Transverse colon (tissue), 4 donors: ENCODE data around the gene DAB2IP. TPM values are rescaled to one million over a fixed set of nuclear protein-coding genes. Genes with fewer than 3 reads are reported as not detected.

Experiments used
- DNase-seq: peaks from one replicate; pipeline ENCODE4 v3.0.0-alpha.2; 2019
- H3K27ac ChIP-seq, 4 donors: fragments of 200-600 bp; sonication (generic); 2 replicates each; pipeline ENCODE4 v1.5.1; 2016 to 2018; ENCODE audit warnings: inconsistent platforms in 4 of 4
- H3K27me3 ChIP-seq: fragments of 200-600 bp; sonication (generic); 2 replicates; pipeline ENCODE4 v1.5.1; 2017; ENCODE audit warnings: inconsistent platforms
- H3K36me3 ChIP-seq, 4 donors: fragments of 200-600 bp; sonication (generic); 2 replicates each; pipeline ENCODE4 v1.5.1; 2017 to 2019; ENCODE audit warnings: inconsistent platforms in 4 of 4
- H3K4me1 ChIP-seq, 4 donors: fragments of 200-600 bp; sonication (generic); 2 replicates each; pipeline ENCODE4 v1.5.1; 2017 to 2020; ENCODE audit warnings: inconsistent platforms in 4 of 4
- H3K4me3 ChIP-seq, 4 donors: fragments of 200-600 bp; sonication (generic); 1 replicate in 1 of 4; 2 replicates in 3 of 4; pipeline versions ENCODE4 v1.5.1 to v1.6.1; 2017 to 2019; ENCODE audit warnings: inconsistent platforms in 4 of 4
- H3K9me3 ChIP-seq, 2 donors: fragments of 200-600 bp; sonication (generic); 2 replicates each; pipeline ENCODE4 v1.5.1; 2017 to 2019; ENCODE audit warnings: inconsistent platforms in 2 of 2
- EP300 ChIP-seq: sonication (generic); formaldehyde crosslinking; IDR thresholded peaks from one replicate; pipeline ENCODE4 v1.6.1; 2017; ENCODE audit warnings: antibody characterized with exemption, low read depth
- POLR2A ChIP-seq: fragments of 450-650 bp; IDR thresholded peaks from one replicate; pipeline ENCODE4 v1.6.1; 2016; ENCODE audit warnings: antibody characterized with exemption, mild to moderate bottlenecking, moderate library complexity
- POLR2AphosphoS5 ChIP-seq, 3 donors: sonication (generic); formaldehyde crosslinking; IDR thresholded peaks; one replicate each; pipeline ENCODE4 v1.6.1; 2016; ENCODE audit warnings: antibody characterized with exemption in 3 of 3
- WGBS, 2 donors: methylation state at CpG; one replicate each; pipeline ENCODE4 v1.1.5; 2018; ENCODE audit warnings: low coverage in 1 of 2; 5-methylcytosine and 5-hydroxymethylcytosine counted together
- in situ Hi-C, 4 donors: fragments of 200-750 bp; cut with MboI; loops; one replicate each; pipeline versions ENCODE4 v1.15.0 to v1.15.1; 2017; ENCODE audit warnings: low sequenced_read_pairs in 3 of 4, low pct_ligation_motif_present in 1 of 4, low pct_unique_long_range_greater_than_20kb in 1 of 4
- intact Hi-C: fragments of 100-400 bp; cut with DNase I; formaldehyde crosslinking; loops from one replicate; pipeline ENCODE4 v1.15.1; 2023; ENCODE audit warnings: low total_unique reads
- total RNA-seq, 4 donors: library from RNA; depleted of rRNA; stranded (reverse); fragments of >200 nt; gene quantifications; one replicate each; pipeline ENCODE4 v1.1.0, GENCODE V29; 2016
- TF ChIP-seq, protein P1 (sequence below), 5 experiments: fragments of 200-600 bp in 3 of 5; fragments of 450-650 bp in 2 of 5; sonication (generic) in 3 of 5; IDR thresholded peaks; 1 replicate in 2 of 5; 2 replicates in 3 of 5; pipeline ENCODE4 v1.5.1; 2016 to 2017; ENCODE audit warnings: antibody characterized with exemption in 5 of 5, inconsistent platforms in 3 of 5, mild to moderate bottlenecking in 2 of 5, moderate library complexity in 1 of 5

The DAB2IP gene
- total RNA-seq, 4 donors from 2014 or later: 84.2 to 159 (median 90.7) TPM

DNA sequence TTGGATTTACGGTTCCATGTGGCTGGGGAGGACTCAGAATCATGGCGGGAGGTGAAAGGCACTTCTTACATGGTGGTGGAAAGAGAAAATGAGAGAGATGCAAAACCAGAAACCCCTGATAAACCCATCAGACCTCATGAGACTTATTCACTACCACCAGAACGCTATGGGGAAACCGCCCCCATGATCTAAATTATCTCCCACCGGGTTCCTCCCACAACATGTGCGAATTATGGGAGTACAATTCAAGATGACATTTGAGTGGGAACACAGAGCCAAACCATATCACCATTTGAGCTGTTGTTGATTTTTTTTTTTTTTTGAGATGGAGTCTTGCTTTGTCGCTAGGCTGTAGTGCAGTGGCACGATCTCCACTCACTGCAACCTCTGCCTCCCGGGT, 16.5 kb downstream of the DAB2IP start:
- in situ Hi-C loops (no loop called here), intact Hi-C loops (no loop called here)
- no peak overlapping the region for H3K4me3 ChIP-seq
- WGBS, 2 donors: 85 to 91% methylated on average over 6 to 9 of the region's 9 CpGs
- no peaks in the 10 kb centered on the region for H3K27me3 ChIP-seq
- DNase-seq: no peak
- TF ChIP-seq POLR2AphosphoS5 (IDR thresholded peaks at IDR 0.05) (no peak), POLR2A (no peak), EP300 (no peak)
- TF ChIP-seq, protein P1, sequence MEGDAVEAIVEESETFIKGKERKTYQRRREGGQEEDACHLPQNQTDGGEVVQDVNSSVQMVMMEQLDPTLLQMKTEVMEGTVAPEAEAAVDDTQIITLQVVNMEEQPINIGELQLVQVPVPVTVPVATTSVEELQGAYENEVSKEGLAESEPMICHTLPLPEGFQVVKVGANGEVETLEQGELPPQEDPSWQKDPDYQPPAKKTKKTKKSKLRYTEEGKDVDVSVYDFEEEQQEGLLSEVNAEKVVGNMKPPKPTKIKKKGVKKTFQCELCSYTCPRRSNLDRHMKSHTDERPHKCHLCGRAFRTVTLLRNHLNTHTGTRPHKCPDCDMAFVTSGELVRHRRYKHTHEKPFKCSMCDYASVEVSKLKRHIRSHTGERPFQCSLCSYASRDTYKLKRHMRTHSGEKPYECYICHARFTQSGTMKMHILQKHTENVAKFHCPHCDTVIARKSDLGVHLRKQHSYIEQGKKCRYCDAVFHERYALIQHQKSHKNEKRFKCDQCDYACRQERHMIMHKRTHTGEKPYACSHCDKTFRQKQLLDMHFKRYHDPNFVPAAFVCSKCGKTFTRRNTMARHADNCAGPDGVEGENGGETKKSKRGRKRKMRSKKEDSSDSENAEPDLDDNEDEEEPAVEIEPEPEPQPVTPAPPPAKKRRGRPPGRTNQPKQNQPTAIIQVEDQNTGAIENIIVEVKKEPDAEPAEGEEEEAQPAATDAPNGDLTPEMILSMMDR (IDR thresholded peaks at IDR 0.05): no peak
- H3K36me3 ChIP-seq: no peaks in the 10 kb centered on the region
- no peaks in the 10 kb centered on the region for H3K9me3 ChIP-seq
- peaks cover 3 to 20% (median 7%) of the 10 kb centered on the region in 4 donors for H3K4me1 ChIP-seq
- peak overlapping the region; percentile 63 to 76 (median 72) for H3K27ac ChIP-seq

DNA sequence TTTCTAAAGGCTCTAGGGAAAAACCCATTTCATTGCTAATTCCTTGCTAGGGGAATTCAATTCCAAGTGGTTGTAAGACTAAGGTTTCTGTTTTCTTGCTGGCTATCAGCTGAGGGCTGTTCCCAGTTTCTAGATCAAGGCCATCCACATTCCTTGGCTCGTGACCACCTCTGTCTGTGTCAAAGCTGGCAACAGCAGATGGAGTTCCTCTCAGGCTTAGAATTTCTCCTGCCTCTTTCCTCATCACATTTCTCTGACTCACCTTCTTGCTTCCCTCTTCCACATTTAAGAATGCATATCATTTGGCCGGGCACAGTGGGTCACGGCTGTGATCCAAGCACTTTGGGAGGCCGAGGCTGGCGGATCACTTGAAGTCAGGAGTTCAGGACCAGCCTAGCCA, 19.0 kb downstream of the DAB2IP start:
- Histone ChIP-seq H3K27me3 (no peaks in the 10 kb centered on the region), H3K36me3 (no peaks in the 10 kb centered on the region), H3K4me3 (no peak overlapping the region), H3K9me3 (no peaks in the 10 kb centered on the region), H3K4me1 (peaks cover 3 to 16% (median 8%) of the 10 kb centered on the region in 4 donors), H3K27ac (no peak overlapping the region)
- 67 to 84% methylated on average over 1 to 5 of the region's 5 CpGs for WGBS, 2 donors
- no peak for TF ChIP-seq POLR2A
- TF ChIP-seq POLR2AphosphoS5 (IDR thresholded peaks at IDR 0.05): no peak
- TF ChIP-seq, protein P1 (IDR thresholded peaks at IDR 0.05): no peak
- TF ChIP-seq EP300: no peak
- intact Hi-C loops: no loop called here
- DNase-seq: no peak
- in situ Hi-C loops: no loop called here

DNA sequence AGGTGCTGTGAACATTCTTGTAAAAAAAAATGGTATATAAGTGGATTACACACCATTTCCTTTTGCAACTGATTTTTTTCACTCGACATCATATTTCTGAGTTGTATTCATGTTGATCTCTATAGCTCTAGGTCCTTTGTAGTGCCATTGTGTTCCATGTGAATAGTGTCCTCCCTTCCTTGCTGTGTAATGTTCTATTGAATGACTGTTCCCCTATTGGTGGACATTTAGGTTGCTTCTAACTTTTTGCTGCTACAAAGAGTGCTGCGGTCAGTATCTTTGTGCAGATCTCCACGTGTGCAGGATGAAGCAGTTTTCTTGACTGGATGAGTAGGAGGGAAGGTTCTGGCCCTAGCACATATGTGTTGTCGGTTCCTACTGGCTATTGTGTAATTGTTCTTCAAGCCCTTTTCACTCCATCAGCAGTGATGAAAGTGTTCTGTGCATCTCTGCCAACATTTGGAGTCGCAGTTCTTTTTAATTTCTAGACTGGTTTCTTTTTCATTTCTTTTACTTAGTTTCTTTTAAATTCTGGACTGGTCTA, 20.2 kb downstream of the DAB2IP start:
- WGBS, 2 donors: 68 to 79% methylated on average over 2 to 5 of the region's 5 CpGs
- intact Hi-C loops: no loop called here
- TF ChIP-seq, protein P1 (IDR thresholded peaks at IDR 0.05): no peak
- TF ChIP-seq POLR2A (no peak), POLR2AphosphoS5 (IDR thresholded peaks at IDR 0.05) (no peak), EP300 (no peak)

DNA sequence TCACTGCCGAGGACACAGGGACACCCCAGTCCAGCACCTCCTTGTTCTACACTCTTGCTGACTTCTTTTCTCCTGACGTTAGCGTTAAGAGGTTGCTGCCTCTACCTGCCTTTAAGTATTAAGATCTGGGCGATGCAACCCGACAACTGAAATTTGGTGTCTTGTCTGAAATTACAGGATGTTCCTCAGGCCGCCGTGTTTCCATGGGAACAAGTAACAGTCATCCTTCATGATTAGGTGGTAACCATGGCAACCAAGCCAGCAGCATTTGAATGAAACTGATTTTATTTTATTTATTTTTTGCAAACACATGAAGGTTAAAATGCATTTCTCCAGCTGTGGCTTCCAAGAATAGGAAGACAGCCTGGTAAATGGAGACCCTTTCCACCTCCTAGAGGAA, 20.8 kb downstream of the DAB2IP start:
- H3K36me3 ChIP-seq: no peaks in the 10 kb centered on the region
- intact Hi-C loops (no loop called here), in situ Hi-C loops (no loop called here)
- DNase-seq: no peak
- TF ChIP-seq POLR2AphosphoS5 (IDR thresholded peaks at IDR 0.05) (no peak), POLR2A (no peak), EP300 (no peak)
- TF ChIP-seq, protein P1 (IDR thresholded peaks at IDR 0.05): no peak
- no peak overlapping the region for H3K4me3 ChIP-seq
- H3K4me1 ChIP-seq: peaks cover 0 to 12% (median 5%) of the 10 kb centered on the region in 4 donors
- no peaks in the 10 kb centered on the region for H3K27me3 ChIP-seq
- H3K9me3 ChIP-seq: no peaks in the 10 kb centered on the region
- no peak overlapping the region for H3K27ac ChIP-seq
- WGBS, 2 donors: 89% methylated on average over 7 of the region's 7 CpGs; no CpG with 5 or more reads in 1 of the 2 donors

More for the DNA sequence above, 20.2 kb downstream of the DAB2IP start:
- Histone ChIP-seq H3K4me1 (peaks cover 3 to 17% (median 9%) of the 10 kb centered on the region in 4 donors), H3K9me3 (no peaks in the 10 kb centered on the region), H3K36me3 (no peaks in the 10 kb centered on the region), H3K27me3 (no peaks in the 10 kb centered on the region), H3K4me3 (no peak overlapping the region), H3K27ac (no peak overlapping the region)
- no peak for DNase-seq
- in situ Hi-C loops: no loop called here
